Cardiac muscle cell (in vitro differentiated cells and primary cell): ENCODE results near the gene PPP1R3C. TPM values are rescaled to one million over a fixed set of nuclear protein-coding genes. Genes with fewer than 3 reads are reported as not detected.

Experiments used
- DNase-seq, 2 donors: peaks; one replicate each; pipeline versions ENCODE4 v3.0.0 to v3.0.0-alpha.2; 2010 to 2017; ENCODE audit warnings: low read depth in 1 of 2, low spot score in 1 of 2
- H3K27ac ChIP-seq: fragments of 200-600 bp; sonication (generic); 2 replicates; pipeline ENCODE4 v1.5.1; 2016
- H3K27me3 ChIP-seq: fragments of 200-600 bp; sonication (generic); 2 replicates; pipeline ENCODE4 v1.6.0; 2016; ENCODE audit warnings: control low read depth
- H3K36me3 ChIP-seq: fragments of 200-600 bp; sonication (generic); 2 replicates; pipeline ENCODE4 v1.5.1; 2016; ENCODE audit warnings: control low read depth
- H3K4me1 ChIP-seq: fragments of 200-600 bp; sonication (generic); 2 replicates; pipeline ENCODE4 v1.8.1; 2017; ENCODE audit warnings: low read depth, mild to moderate bottlenecking, mixed run types
- H3K4me3 ChIP-seq: fragments of 200-600 bp; sonication (generic); 2 replicates; pipeline ENCODE4 v1.5.1; 2016; ENCODE audit warnings: mild to moderate bottlenecking
- H3K9me3 ChIP-seq: fragments of 200-600 bp; sonication (generic); 2 replicates; pipeline ENCODE4 v1.5.1; 2017; ENCODE audit warnings: low read depth, mild to moderate bottlenecking, control low read depth
- polyA plus RNA-seq: library from polyadenylated mRNA; unstranded; fragments of >200 nt; fragmentation: Nextera tagmentation; extraction: Ambion mirVana; gene quantifications from 2 replicates; pipeline ENCODE4 v1.2.1, GENCODE V29; 2016
- total RNA-seq: library from RNA; depleted of rRNA; stranded (reverse); fragments of >200 nt; gene quantifications from 2 replicates; pipeline ENCODE4 v1.2.3, GENCODE V29; 2016
- TF ChIP-seq, protein P1 (sequence below): IDR thresholded peaks from 2 replicates; pipeline ENCODE4 v1.5.1; 2012; ENCODE audit warnings: low read depth, mild to moderate bottlenecking, low read length

The PPP1R3C gene
- total and polyA plus RNA-seq, 2 experiments from 2014 or later: 52.1 to 90.7 TPM

DNA sequence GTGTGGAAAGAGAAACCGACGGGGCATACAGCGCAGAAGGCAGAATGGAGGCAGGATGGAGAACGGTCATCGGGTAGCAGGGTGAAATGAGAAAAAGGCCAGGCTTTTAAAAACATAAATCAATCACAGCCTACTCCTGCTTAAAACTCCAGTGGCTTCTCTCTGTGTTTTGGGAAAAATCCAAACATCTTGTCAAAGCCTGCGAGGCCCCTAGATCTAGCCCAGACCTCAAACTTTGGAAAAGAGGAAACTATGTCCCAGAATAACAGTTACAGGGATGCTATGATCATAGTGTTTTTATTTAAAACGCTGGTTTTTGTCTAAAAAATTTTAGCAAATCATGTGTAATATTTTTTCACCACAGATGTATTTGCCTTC lies 41.1 kb downstream of the PPP1R3C start:
- peaks cover 75% of the 10 kb centered on the region for H3K4me1 ChIP-seq

DNA sequence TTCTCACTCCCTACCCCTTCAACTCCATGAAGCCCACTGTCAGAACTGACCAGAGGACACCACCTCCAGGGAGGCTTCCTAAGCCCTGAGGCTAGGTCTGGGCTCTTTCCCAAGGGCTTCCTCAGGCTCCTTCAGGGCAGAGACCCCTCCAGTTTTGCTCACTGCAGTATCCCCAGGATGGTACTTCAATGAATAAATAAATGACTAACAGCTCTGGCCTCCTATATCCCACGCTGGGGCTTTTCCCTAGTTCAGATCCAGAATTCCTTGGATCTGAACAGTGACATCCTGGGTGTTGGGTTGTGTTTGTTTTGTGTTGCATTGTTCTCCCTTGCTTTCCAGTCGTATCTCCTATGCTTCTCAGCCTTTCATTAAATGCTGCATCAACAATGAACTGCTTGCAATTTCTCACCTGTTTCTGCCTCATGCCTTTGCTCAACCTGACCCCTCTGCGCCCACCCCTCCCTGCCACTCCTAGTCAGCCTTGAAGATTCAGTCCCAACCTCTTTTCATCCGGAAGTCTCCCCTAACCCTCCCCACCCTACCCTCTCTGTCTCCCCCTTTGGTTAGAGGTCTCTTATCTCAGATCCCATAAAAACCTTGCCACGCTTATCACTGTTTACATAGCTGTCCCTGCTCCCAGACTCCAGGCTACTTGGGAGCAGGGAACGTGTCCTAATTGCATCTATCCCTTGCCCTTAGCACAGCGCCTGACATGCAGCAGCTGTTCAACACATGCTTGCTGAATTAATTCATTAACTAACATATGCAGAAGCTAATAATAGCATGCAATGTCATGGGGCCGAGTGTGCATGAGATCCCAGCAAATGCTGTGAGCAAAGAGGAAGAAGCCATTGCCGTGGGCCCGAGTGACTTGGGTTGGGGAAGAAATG lies 41.7 kb downstream of the PPP1R3C start:
- peaks cover 73% of the 10 kb centered on the region for H3K4me1 ChIP-seq
- H3K27ac ChIP-seq: peak overlapping the region; percentile 96
- TF ChIP-seq, protein P1, sequence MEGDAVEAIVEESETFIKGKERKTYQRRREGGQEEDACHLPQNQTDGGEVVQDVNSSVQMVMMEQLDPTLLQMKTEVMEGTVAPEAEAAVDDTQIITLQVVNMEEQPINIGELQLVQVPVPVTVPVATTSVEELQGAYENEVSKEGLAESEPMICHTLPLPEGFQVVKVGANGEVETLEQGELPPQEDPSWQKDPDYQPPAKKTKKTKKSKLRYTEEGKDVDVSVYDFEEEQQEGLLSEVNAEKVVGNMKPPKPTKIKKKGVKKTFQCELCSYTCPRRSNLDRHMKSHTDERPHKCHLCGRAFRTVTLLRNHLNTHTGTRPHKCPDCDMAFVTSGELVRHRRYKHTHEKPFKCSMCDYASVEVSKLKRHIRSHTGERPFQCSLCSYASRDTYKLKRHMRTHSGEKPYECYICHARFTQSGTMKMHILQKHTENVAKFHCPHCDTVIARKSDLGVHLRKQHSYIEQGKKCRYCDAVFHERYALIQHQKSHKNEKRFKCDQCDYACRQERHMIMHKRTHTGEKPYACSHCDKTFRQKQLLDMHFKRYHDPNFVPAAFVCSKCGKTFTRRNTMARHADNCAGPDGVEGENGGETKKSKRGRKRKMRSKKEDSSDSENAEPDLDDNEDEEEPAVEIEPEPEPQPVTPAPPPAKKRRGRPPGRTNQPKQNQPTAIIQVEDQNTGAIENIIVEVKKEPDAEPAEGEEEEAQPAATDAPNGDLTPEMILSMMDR: no peak

More for the DNA sequence above, 41.1 kb downstream of the PPP1R3C start:
- TF ChIP-seq, protein P1: no peak
- Histone ChIP-seq H3K9me3 (no peaks in the 10 kb centered on the region), H3K27ac (peak overlapping the region; percentile 96), H3K36me3 (no peaks in the 10 kb centered on the region), H3K4me3 (no peak overlapping the region), H3K27me3 (no peaks in the 10 kb centered on the region)
- no peak for DNase-seq

GRCh38 chr10:91590142-91590903 lies 42.5 kb downstream of the PPP1R3C start:
- H3K27ac ChIP-seq: peak overlapping the region; percentile 96
- H3K36me3 ChIP-seq: no peaks in the 10 kb centered on the region
- H3K4me1 ChIP-seq: peaks cover 71% of the 10 kb centered on the region
- no peaks in the 10 kb centered on the region for H3K9me3 ChIP-seq
- TF ChIP-seq, protein P1: no peak
- H3K27me3 ChIP-seq: no peaks in the 10 kb centered on the region
- peak in 1 of 2 donors; percentile 93 for DNase-seq
- H3K4me3 ChIP-seq: no peak overlapping the region

More for the DNA sequence above, 41.7 kb downstream of the PPP1R3C start:
- H3K27me3 ChIP-seq: no peaks in the 10 kb centered on the region
- peak; percentile 64 to 78 for DNase-seq
- H3K9me3 ChIP-seq: no peaks in the 10 kb centered on the region
- no peak overlapping the region for H3K4me3 ChIP-seq
- H3K36me3 ChIP-seq: no peaks in the 10 kb centered on the region

DNA sequence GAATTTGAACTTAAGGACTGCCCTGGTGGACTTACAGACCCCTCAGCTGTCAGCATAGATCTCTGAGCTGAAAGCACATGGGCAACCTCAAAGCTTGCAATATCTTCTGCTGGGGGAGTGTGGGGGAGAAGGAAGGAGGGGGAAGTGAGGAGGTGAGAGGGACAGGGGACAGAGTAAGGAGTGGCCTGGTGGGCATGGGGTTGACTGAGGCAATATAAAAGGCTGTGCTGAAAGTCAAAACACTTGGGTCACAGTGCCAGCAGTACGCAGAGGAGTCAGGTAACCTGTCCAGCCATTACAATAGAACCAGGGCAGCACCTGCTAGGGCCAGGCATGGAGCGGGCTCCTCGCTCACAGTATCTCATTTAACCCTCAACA lies 43.2 kb downstream of the PPP1R3C start:
- H3K9me3 ChIP-seq: no peaks in the 10 kb centered on the region
- H3K36me3 ChIP-seq: no peaks in the 10 kb centered on the region
- H3K27me3 ChIP-seq: no peaks in the 10 kb centered on the region
- H3K27ac ChIP-seq: peak overlapping the region; percentile 96
- no peak for DNase-seq
- H3K4me3 ChIP-seq: no peak overlapping the region
- H3K4me1 ChIP-seq: peaks cover 71% of the 10 kb centered on the region
- TF ChIP-seq, protein P1: no peak

DNA sequence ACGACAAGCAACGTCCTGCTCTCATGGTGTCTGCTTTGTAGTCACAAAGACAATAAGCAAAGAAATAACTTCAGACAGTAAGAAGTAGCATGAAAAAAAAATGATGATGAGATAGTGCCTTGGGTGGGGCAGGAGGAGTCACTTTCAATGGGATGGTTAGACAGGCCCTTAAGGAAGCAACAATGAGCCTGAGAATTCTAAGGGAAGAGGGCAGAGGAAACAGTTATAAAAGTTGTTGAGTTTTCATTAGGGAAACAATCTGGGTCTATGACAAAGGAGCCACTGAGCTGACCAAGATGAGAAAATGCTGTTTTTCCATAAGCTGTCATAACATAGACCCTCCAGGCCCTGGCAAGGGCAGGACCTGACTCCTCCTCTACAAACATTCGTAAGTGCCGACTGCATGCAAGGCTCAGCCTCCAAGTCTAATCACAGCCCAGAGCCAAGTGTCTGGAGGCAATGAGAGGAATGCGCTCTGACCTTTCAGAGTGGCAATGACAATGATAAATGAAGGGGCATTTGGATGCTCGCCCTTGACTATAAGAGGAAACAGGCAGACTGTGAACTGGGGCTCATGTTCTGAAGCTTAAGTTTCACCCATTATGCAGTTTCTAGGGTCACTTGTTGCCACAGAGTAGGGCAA lies 43.7 kb downstream of the PPP1R3C start:
- peak; percentile 54 to 93 for DNase-seq

More for the DNA sequence above, 43.7 kb downstream of the PPP1R3C start:
- Histone ChIP-seq H3K9me3 (no peaks in the 10 kb centered on the region), H3K27me3 (no peaks in the 10 kb centered on the region), H3K4me1 (peaks cover 71% of the 10 kb centered on the region), H3K4me3 (no peak overlapping the region), H3K36me3 (no peaks in the 10 kb centered on the region), H3K27ac (peak overlapping the region; percentile 96)
- TF ChIP-seq, protein P1: no peak
